ENCODE data around the gene RASL10A. TPM values are rescaled to one million over a fixed set of nuclear protein-coding genes. Genes with fewer than 3 reads are reported as not detected.

The RASL10A gene
- total RNA-seq, 1 experiment from 2014 or later, result 1.6 TPM

DNA sequence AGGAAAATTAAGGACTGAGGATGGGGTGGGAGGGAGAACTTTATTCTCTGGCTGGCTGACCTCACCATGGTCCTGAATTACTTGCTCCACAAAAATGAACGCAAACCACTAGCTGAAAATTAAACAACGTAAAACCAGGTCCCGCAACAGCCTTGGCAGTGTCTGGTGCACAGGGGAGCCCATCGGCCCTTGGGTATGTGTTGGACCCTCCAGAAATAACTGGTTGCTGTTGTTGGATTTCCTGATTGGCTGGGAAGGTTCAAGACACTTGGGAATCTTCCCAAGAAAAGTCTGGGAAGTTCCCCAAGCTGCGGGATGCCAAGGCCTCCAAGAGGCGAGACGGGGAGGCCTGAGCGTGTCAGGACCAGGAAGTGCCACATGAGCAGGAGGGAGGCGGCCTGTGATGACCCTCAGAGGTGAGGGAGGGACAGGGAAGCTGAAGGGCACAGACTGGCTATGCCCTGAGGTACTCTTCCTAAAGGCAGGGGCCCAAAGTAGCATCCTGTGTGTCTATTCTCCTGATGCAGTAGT is 10.4 kb upstream of the RASL10A start:
- Mint-ChIP-seq H3K4me1 (ENCODE audit: low read depth, unreplicated experiment) (no peaks in the 10 kb centered on the region), H3K27me3 (ENCODE audit: unreplicated experiment) (no peaks in the 10 kb centered on the region), H3K4me3 (ENCODE audit: low read depth, unreplicated experiment) (no peak overlapping the region), H3K36me3 (ENCODE audit: insufficient read depth, unreplicated experiment) (peaks cover 33% of the 10 kb centered on the region), H3K27ac (ENCODE audit: unreplicated experiment) (no peak overlapping the region), H3K9me3 (ENCODE audit: low read depth, unreplicated experiment) (no peaks in the 10 kb centered on the region)
- CTCF ChIA-PET, result interaction anchor here (0.6 kb wide), 1 partner anchor 926 kb away, joined by 3 read pairs; no protein-coding TSS in a partner anchor
- TF ChIP-seq, protein P1, sequence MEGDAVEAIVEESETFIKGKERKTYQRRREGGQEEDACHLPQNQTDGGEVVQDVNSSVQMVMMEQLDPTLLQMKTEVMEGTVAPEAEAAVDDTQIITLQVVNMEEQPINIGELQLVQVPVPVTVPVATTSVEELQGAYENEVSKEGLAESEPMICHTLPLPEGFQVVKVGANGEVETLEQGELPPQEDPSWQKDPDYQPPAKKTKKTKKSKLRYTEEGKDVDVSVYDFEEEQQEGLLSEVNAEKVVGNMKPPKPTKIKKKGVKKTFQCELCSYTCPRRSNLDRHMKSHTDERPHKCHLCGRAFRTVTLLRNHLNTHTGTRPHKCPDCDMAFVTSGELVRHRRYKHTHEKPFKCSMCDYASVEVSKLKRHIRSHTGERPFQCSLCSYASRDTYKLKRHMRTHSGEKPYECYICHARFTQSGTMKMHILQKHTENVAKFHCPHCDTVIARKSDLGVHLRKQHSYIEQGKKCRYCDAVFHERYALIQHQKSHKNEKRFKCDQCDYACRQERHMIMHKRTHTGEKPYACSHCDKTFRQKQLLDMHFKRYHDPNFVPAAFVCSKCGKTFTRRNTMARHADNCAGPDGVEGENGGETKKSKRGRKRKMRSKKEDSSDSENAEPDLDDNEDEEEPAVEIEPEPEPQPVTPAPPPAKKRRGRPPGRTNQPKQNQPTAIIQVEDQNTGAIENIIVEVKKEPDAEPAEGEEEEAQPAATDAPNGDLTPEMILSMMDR (IDR thresholded peaks at IDR 0.05; ENCODE audit: unreplicated experiment), result no peak
- intact Hi-C loops (cut with micrococcal nuclease; ENCODE audit: unreplicated experiment), result no loop called here
- DNase-seq, result no peak
- no TSS peak for BruUV-seq (replicated peaks)

DNA sequence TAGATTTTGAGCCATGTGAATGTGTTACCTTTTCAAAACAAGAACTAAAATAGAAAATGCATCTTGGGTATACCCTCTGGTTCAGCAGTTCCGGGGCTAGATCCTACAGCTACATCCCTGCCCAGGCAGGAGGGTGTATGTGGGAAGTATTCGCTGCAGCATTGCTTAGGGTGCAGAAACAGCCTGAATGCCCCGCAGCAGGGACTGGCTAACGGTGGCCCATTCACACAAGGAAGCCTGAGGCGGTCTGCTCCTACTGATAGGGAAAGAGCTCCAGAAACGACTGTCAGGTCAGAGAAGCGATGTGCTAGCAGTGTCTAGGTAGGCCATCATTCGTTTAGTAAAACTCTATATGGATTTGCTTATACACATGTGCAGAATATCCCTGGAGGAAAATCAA is 9.9 kb upstream of the RASL10A start:
- BruUV-seq (replicated peaks), result no TSS peak
- TF ChIP-seq, protein P1 (IDR thresholded peaks at IDR 0.05; ENCODE audit: unreplicated experiment), result no peak

DNA sequence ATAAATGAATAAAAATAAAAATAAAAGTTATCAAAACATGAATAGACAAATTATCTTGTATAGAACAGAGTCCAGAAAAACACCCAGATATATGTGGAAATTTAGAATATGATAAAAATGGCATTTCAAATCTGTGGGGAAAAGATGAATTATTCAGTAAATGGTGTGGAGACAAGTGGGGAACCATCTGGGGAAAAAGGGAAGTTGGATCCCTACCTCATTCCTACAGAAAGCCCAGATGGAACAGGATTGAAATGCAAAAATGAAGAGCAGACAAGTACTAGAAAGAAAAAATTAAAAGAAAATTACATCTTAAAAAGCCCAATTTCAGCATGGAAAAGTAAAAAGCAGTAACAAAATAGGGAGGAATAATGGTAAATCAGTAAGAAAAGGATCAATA is 8.1 kb upstream of the RASL10A start:
- intact Hi-C loops (cut with micrococcal nuclease; ENCODE audit: unreplicated experiment), result no loop called here

More for the DNA sequence above, 9.9 kb upstream of the RASL10A start:
- Mint-ChIP-seq H3K4me1 (ENCODE audit: low read depth, unreplicated experiment) (no peaks in the 10 kb centered on the region), H3K27ac (ENCODE audit: unreplicated experiment) (no peak overlapping the region), H3K4me3 (ENCODE audit: low read depth, unreplicated experiment) (no peak overlapping the region), H3K9me3 (ENCODE audit: low read depth, unreplicated experiment) (no peaks in the 10 kb centered on the region), H3K36me3 (ENCODE audit: insufficient read depth, unreplicated experiment) (peaks cover 28% of the 10 kb centered on the region), H3K27me3 (ENCODE audit: unreplicated experiment) (no peaks in the 10 kb centered on the region)
- CTCF ChIA-PET, result no interaction called here
- intact Hi-C loops (cut with micrococcal nuclease; ENCODE audit: unreplicated experiment), result no loop called here
- no peak for DNase-seq

DNA sequence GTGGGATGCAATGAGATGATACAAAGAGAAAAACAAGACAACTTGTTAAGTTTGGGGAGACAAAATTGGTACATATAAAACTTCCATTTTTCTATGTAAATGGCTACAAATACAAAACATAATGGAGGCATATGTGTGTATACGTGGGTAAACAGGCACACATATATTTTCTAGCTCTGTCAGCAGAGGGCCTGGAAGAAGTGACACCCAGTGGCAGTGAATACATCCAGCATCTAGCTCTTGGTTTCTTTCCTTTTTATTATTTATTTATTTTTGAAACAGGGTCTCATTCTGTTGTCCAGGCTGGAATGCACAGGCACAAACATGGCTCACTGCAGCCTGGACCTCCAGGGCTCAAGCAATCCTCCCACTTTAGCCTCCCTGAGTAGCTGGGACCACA is 5.0 kb upstream of the RASL10A start:
- Mint-ChIP-seq H3K27me3 (ENCODE audit: unreplicated experiment) (peaks cover 19% of the 10 kb centered on the region), H3K27ac (ENCODE audit: unreplicated experiment) (no peak overlapping the region), H3K36me3 (ENCODE audit: insufficient read depth, unreplicated experiment) (peaks cover 9% of the 10 kb centered on the region), H3K4me3 (ENCODE audit: low read depth, unreplicated experiment) (no peak overlapping the region), H3K4me1 (ENCODE audit: low read depth, unreplicated experiment) (no peaks in the 10 kb centered on the region), H3K9me3 (ENCODE audit: low read depth, unreplicated experiment) (no peaks in the 10 kb centered on the region)
- no peak for DNase-seq
- TF ChIP-seq, protein P1 (IDR thresholded peaks at IDR 0.05; ENCODE audit: unreplicated experiment), result no peak
- intact Hi-C loops (cut with micrococcal nuclease; ENCODE audit: unreplicated experiment), result no loop called here
- CTCF ChIA-PET, result no interaction called here
- no TSS peak for BruUV-seq (replicated peaks)

More for the DNA sequence above, 8.1 kb upstream of the RASL10A start:
- CTCF ChIA-PET, result interaction anchor here (0.6 kb wide), 1 partner anchor 203 kb away, joined by 3 read pairs; no protein-coding TSS in a partner anchor
- Mint-ChIP-seq H3K9me3 (ENCODE audit: low read depth, unreplicated experiment) (no peaks in the 10 kb centered on the region), H3K27me3 (ENCODE audit: unreplicated experiment) (no peaks in the 10 kb centered on the region), H3K36me3 (ENCODE audit: insufficient read depth, unreplicated experiment) (peaks cover 18% of the 10 kb centered on the region), H3K4me1 (ENCODE audit: low read depth, unreplicated experiment) (no peaks in the 10 kb centered on the region), H3K27ac (ENCODE audit: unreplicated experiment) (no peak overlapping the region), H3K4me3 (ENCODE audit: low read depth, unreplicated experiment) (no peak overlapping the region)
- DNase-seq, result no peak
- no TSS peak for BruUV-seq (replicated peaks)
- TF ChIP-seq, protein P1 (IDR thresholded peaks at IDR 0.05; ENCODE audit: unreplicated experiment), result no peak
